Tibial nerve (tissue), 3 donors: ENCODE measurements around the gene CDH4.

ENCODE experiments used
- EP300 ChIP-seq, 2 donors: sonication (generic); formaldehyde crosslinking; IDR thresholded peaks; one replicate each; pipeline ENCODE4 v1.6.1; 2017; ENCODE audit warnings: antibody characterized with exemption in 2 of 2, mild to moderate bottlenecking in 1 of 2
- POLR2A ChIP-seq, 2 donors: fragments of 450-650 bp; IDR thresholded peaks; one replicate each; pipeline ENCODE4 v1.6.1; 2017; ENCODE audit warnings: antibody characterized with exemption in 2 of 2, mild to moderate bottlenecking in 2 of 2, moderate library complexity in 2 of 2

DNA sequence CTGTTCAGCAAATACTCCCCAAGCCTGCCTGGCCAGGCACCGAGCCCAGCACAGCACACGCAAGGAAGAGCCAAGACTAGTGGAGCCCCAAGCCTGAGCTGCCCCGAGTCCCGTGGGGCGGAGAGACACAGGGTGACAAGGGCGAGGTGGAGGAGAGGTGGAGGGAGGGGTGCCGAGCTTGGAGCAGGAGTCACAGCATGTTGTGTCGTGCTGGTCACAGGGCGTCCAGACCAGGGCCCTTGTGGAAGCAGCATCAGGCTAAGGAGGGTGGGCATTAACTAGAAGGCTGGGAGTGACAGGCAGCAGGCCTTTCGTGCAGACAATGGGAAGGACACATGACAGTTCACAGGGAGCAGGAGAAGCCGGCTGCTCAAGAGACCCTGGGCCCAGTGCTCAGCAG, 422.1 kb downstream of the CDH4 start:
- no peak for TF ChIP-seq EP300 (IDR thresholded peaks at IDR 0.05)
- no peak for TF ChIP-seq POLR2A (IDR thresholded peaks at IDR 0.05)
